IMR-90 (cell line): ENCODE data around the gene ARFGEF3. TPM values are rescaled to one million over a fixed set of nuclear protein-coding genes. Genes with fewer than 3 reads are reported as not detected.
A peak's percentile ranks its signal among the peaks of the same experiment; 100 is the strongest.
"Not testable (repeated sequence)": the region's sequence is repeated elsewhere in the genome, so short reads cannot be mapped to it uniquely, and the experiment has no call there.

Experiments
- ATAC-seq: fragments of 200-7000 bp; cut with Tn5 transposase; 2 replicates; pipeline ENCODE4 v1.9.1; 2020; ENCODE audit warnings: low read depth, mild to moderate bottlenecking, moderate library complexity
- BruUV-seq: library from RNA; stranded (reverse); fragments of 400-500 nt; replicated peaks from 2 replicates; lab custom pipeline; 2021; lab: Mats Ljungman, UMichigan
- CTCF ChIA-PET: fragments of 300-600 bp; formaldehyde crosslinking; extraction: SDS; loops from one replicate; lab custom pipeline; 2021; ENCODE audit warnings: antibody characterized with exemption; lab: Yijun Ruan, JAX
- POLR2A ChIA-PET: fragments of 300-600 bp; sonication (Branson Sonifier 250); formaldehyde crosslinking; loops from one replicate; lab custom pipeline; 2022; ENCODE audit warnings: antibody characterized with exemption; ENCODE audit not compliant: unreplicated experiment; lab: Charles Lee
- DNase-seq: peaks from one replicate; pipeline ENCODE4 v3.0.0; 2013
- H2AFZ ChIP-seq: replicated peaks from 2 replicates; pipeline ENCODE3; 2013; ENCODE audit warnings: low read length, mild to moderate bottlenecking; ENCODE audit not compliant: poor library complexity
- H2AK5ac ChIP-seq: 2 replicates; pipeline ENCODE4 v1.6.1; 2013; ENCODE audit warnings: low read depth, low read length, inconsistent platforms
- H2AK9ac ChIP-seq: replicated peaks from 2 replicates; pipeline ENCODE3; 2013; ENCODE audit warnings: mild to moderate bottlenecking, low read depth, low read length, moderate library complexity; ENCODE audit not compliant: poor library complexity
- H2BK120ac ChIP-seq: 2 replicates; pipeline ENCODE4 v1.6.1; 2013; ENCODE audit warnings: low read depth, low read length, inconsistent platforms
- H2BK15ac ChIP-seq: 3 replicates; pipeline ENCODE4 v1.6.1; 2013; ENCODE audit warnings: low read depth, low read length, inconsistent platforms
- H2BK20ac ChIP-seq: 2 replicates; pipeline ENCODE4 v1.6.1; 2013; ENCODE audit warnings: low read depth, mild to moderate bottlenecking, inconsistent platforms, low read length, moderate library complexity
- H2BK5ac ChIP-seq: 2 replicates; pipeline ENCODE4 v1.6.1; 2013; ENCODE audit warnings: mild to moderate bottlenecking, low read depth, low read length, inconsistent platforms; ENCODE audit not compliant: poor library complexity, severe bottlenecking
- H3K14ac ChIP-seq: replicated peaks from 2 replicates; pipeline ENCODE4 v1.6.1; 2013; ENCODE audit warnings: low read depth, low read length, inconsistent platforms
- H3K18ac ChIP-seq: 2 replicates; pipeline ENCODE4 v1.6.1; 2013; ENCODE audit warnings: low read depth, low read length, control low read depth
- H3K23ac ChIP-seq: 2 replicates; pipeline ENCODE4 v1.6.1; 2013; ENCODE audit warnings: low read depth, low read length, inconsistent platforms
- H3K27ac ChIP-seq: 2 replicates; pipeline ENCODE4 v1.5.1; 2013; ENCODE audit warnings: mild to moderate bottlenecking, control low read depth, low read length; ENCODE audit not compliant: insufficient read depth
- H3K27me3 ChIP-seq: 2 replicates; pipeline ENCODE4 v1.6.1; 2013; ENCODE audit warnings: low read length; ENCODE audit not compliant: control insufficient read depth, insufficient read depth
- H3K36me3 ChIP-seq: 2 replicates; pipeline ENCODE4 v1.6.1; 2013; ENCODE audit warnings: low read length, mixed read lengths; ENCODE audit not compliant: control insufficient read depth, insufficient read depth
- H3K4ac ChIP-seq: 2 replicates; pipeline ENCODE4 v1.6.1; 2013; ENCODE audit warnings: low read depth, low read length, inconsistent platforms
- H3K4me1 ChIP-seq: 2 replicates; pipeline ENCODE4 v1.6.1; 2013; ENCODE audit warnings: low read length, mixed read lengths; ENCODE audit not compliant: control insufficient read depth, insufficient read depth
- H3K4me2 ChIP-seq: 2 replicates; pipeline ENCODE4 v1.6.1; 2013; ENCODE audit warnings: low read depth, mild to moderate bottlenecking, control low read depth, low read length, moderate library complexity
- H3K4me3 ChIP-seq: 2 replicates; pipeline ENCODE4 v1.5.1; 2013; ENCODE audit warnings: low read depth, mild to moderate bottlenecking, control low read depth, low read length, moderate library complexity; ENCODE audit not compliant: insufficient read depth
- H3K56ac ChIP-seq: 2 replicates; pipeline ENCODE4 v1.6.1; 2013; ENCODE audit warnings: low read length, inconsistent platforms; ENCODE audit not compliant: insufficient read depth; ENCODE audit errors: extremely low read depth
- H3K79me1 ChIP-seq, 2 experiments: 2 replicates each; pipeline ENCODE4 v1.6.1; 2013; ENCODE audit warnings: low read length in 2 of 2, inconsistent platforms in 1 of 2, low read depth in 1 of 2
- H3K9ac ChIP-seq: 2 replicates; pipeline ENCODE4 v1.6.1; 2013; ENCODE audit warnings: low read depth, low read length, control low read depth
- H3K9me1 ChIP-seq: 2 replicates; pipeline ENCODE4 v1.6.1; 2013; ENCODE audit warnings: low read length, inconsistent platforms; ENCODE audit not compliant: insufficient read depth
- H3K9me3 ChIP-seq: 2 replicates; pipeline ENCODE4 v1.6.1; 2013; ENCODE audit warnings: low read length; ENCODE audit not compliant: control insufficient read depth, insufficient read depth
- H4K20me1 ChIP-seq: 2 replicates; pipeline ENCODE4 v1.6.1; 2013; ENCODE audit warnings: low read length, inconsistent platforms; ENCODE audit not compliant: insufficient read depth
- H4K5ac ChIP-seq: 2 replicates; pipeline ENCODE4 v1.6.1; 2013; ENCODE audit warnings: mild to moderate bottlenecking, low read depth, low read length, control low read depth
- H4K8ac ChIP-seq, 2 experiments: 2 replicates each; pipeline ENCODE4 v1.6.1; 2013; ENCODE audit warnings: low read depth in 2 of 2, low read length in 2 of 2, control low read depth in 1 of 2, inconsistent platforms in 1 of 2
- H4K91ac ChIP-seq: 2 replicates; pipeline ENCODE4 v1.6.1; 2013; ENCODE audit warnings: low read depth, low read length, inconsistent platforms; ENCODE audit not compliant: insufficient read depth
- CEBPB ChIP-seq: IDR thresholded peaks from 2 replicates; pipeline ENCODE4 v1.6.1; 2012; ENCODE audit warnings: low read depth, low read length, improper control_type of control experiment
- WGBS, 2 experiments: methylation state at CpG; one replicate each; pipeline versions ENCODE4 v1.1.5 to v1.1.7; 2013; ENCODE audit warnings: missing lambda C conversion rate in 2 of 2; ENCODE audit not compliant: insufficient read length in 1 of 2; ENCODE audit errors: extremely low coverage in 2 of 2; 5-methylcytosine and 5-hydroxymethylcytosine counted together
- dilution Hi-C: fragments of 300-500 bp; cut with HindIII; formaldehyde crosslinking; loops from one replicate; pipeline ENCODE4 v1.14.3; 2018; ENCODE audit warnings: low sequenced_read_pairs; ENCODE audit not compliant: unreplicated experiment
- in situ Hi-C: fragments of 300-500 bp; cut with MboI; formaldehyde crosslinking; loops from 3 replicates; pipeline ENCODE4 v1.14.3; 2019; ENCODE audit warnings: low sequenced_read_pairs, inconsistent platforms, mixed read lengths
- intact Hi-C: fragments of 100-400 bp; cut with micrococcal nuclease; formaldehyde crosslinking; loops from 2 replicates; pipeline ENCODE4 v1.10.0; 2022
- polyA plus RNA-seq, 3 experiments: library from polyadenylated mRNA; depleted of rRNA; stranded (reverse); fragments of >200 nt; gene quantifications; 2 replicates each; pipeline ENCODE4 v1.2.3, GENCODE V29; 2012; ENCODE audit warnings: low replicate concordance in 1 of 3
- total RNA-seq: library from RNA; depleted of rRNA; stranded (reverse); fragments of >200 nt; gene quantifications from 2 replicates; pipeline ENCODE4 v1.2.3, GENCODE V29; 2012

Gene ARFGEF3
- total and polyA plus RNA-seq, 2 of the 4 experiments (the other 2 are of a cell fraction): under 0.01 to 0.02 TPM

DNA sequence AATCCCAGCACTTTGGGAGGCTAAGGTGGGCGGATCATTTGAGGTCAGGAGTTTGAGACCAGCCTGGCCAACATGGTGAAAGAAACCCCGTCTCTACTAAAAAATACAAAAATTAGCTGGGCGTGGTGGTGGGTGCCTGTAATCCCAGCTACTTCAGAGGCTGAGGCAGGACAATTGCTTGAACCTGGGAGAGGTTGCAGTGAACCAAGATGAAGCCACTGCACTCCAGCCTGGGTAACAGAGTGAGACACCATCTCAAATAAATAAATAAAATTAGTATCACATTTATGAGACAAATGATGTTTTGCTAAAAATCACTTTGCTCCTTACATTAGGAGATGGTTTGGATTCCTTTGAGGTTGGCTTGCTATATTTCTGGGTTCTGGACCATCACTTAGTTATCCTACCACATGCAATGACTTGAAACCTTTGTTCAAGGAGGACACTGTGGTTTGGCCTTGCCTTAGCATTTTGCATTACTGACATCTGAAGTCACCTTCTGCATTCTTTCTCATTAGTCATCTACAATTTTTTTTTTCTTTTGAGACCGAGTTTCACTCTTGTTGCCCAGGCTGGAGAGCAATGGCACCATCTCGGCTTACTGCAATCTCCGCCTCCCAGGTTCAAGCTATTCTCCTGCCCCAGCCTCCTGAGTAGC, 126.8 kb downstream of the ARFGEF3 start:
- H3K4me2 ChIP-seq, POLR2A ChIA-PET, H4K91ac ChIP-seq, BruUV-seq, H3K4ac ChIP-seq, H3K9ac ChIP-seq, H3K23ac ChIP-seq, H3K27me3 ChIP-seq, in situ Hi-C loops, H2AFZ ChIP-seq, H2BK15ac ChIP-seq, dilution Hi-C loops, H3K9me3 ChIP-seq, H2BK120ac ChIP-seq, H2AK5ac ChIP-seq, H3K27ac ChIP-seq, H3K4me3 ChIP-seq, H3K79me1 ChIP-seq, H3K4me1 ChIP-seq, CTCF ChIA-PET, H3K9me1 ChIP-seq, H2BK5ac ChIP-seq, H3K56ac ChIP-seq, H2AK9ac ChIP-seq, H4K20me1 ChIP-seq, H3K18ac ChIP-seq, H4K8ac ChIP-seq, H4K5ac ChIP-seq, H3K36me3 ChIP-seq, H3K14ac ChIP-seq: not testable (repeated sequence)
- DNase-seq (peak; percentile 83), ATAC-seq (peak; percentile 75)
- peak; percentile 38; the same call in 1 of the 2 replicates for TF ChIP-seq CEBPB
- peak overlapping the region; percentile 20; the same call in 1 of the 2 replicates for H2BK20ac ChIP-seq
- 42% methylated on average over 2 of the region's 6 CpGs; no CpG with 5 or more reads in 1 of the 2 experiments for WGBS, 2 experiments
- intact Hi-C loops: loop anchor here (5.0 kb wide), 1 partner anchor 171 kb away; no protein-coding TSS in a partner anchor
